GM21390 (cell line): Measurements from ENCODE around the gene MYH7B.

ENCODE experiments used
- ATAC-seq: cut with Tn5 transposase; IDR thresholded peaks from one replicate; pipeline ENCODE4 v1.9.1; 2021; ENCODE audit not compliant: unreplicated experiment

Gene MYH7B

DNA sequence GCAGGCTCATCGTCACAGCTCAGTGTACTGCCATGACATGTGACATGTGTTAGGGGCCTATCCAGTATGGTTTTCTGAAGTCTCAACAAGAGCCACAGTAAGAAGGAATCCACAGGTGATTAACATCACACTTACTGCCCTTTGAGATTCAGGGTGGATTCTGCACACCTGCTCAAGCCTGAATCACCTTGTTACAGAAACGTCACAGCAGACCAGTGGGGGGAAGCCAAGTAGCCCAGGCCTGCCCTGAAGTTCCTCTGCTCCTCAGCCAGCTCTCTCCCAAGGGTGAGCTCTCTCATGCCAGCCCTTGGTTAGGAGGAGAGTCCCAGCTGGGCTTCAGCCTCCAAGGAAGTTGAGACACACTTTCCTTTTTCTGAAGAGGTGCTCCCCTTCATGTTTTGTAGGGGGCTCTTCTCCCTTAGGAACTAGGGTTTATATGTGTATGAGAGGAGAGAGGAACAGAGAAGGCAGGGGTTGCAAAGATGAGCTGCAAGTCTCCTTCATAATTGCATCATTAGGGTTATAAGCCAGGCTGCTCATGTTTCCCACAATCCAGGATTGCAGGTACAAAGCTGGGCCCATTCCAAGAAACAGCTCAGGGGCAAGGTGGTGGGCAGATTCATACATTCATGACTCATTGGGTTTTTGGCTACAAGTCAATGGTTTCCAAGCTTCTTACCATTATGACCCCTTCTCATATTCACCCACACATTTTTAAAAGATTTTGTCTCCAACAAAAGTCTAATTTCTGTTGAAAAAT lies 11.7 kb upstream of the MYH7B start:
- ATAC-seq, result no peak

DNA sequence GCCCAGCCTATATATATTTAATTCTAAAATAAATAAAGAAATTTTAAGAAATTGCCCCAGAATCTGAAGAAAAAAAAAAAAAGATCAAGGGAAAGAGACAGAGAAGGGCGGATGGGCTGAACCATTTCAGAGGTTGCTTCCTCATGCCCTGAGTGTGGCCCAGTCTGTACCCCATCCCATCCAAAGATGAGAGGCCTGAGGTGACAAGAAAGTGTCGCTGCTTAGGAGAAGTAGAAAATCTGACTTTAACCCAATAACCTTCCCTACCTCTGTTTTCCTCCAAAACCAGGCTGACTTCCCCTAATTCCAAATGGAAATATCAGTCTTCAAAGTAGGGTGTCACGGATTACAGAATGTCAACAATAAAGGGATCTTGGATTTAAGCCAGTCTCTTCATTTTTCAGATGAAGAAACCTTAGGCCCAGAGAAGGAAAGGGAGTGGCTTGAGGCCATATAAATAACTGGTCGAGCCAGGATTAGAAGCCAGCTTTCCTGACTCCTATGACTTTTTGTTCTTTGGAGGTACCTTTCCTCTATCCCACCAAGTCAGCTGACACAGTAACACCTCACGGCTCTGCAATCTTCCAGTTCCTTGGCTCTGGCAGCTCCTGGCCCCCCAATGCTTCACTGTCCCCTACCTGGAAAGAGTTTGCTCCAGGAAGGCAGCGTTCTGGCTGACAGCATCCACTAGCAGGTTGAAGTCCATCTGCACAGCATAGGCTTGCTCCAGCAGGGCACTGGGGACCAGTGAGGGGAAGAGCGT lies 10.2 kb upstream of the MYH7B start:
- no peak for ATAC-seq

DNA sequence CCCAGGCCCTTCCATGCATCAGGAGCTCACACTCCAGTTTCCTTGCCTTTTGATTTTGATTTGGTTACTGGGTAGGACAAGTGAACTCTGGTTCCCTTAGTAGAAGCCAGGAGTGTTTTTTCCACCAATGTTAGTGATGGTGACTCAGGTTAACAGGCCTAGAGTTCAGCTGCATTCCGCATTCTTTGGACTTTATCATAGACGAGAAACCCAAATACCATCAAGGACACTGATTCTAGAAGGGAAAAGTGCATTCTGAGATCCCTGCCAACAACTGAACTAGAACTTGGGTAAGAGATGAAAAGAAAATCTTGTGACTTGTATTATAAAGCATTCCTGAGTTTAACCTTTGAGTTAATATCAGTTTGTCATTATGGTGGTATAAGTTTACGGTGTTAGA lies 9.0 kb upstream of the MYH7B start:
- no peak for ATAC-seq

GRCh38 chr20:34947336-34947735 lies 8.3 kb upstream of the MYH7B start:
- ATAC-seq, result no peak

- ATAC-seq, result no peak
Observed at GRCh38 chr20:34948030-34948429, 7.6 kb upstream of the MYH7B start.

- ATAC-seq, result no peak
Observed at GRCh38 chr20:34949120-34949519, 6.5 kb upstream of the MYH7B start.

DNA sequence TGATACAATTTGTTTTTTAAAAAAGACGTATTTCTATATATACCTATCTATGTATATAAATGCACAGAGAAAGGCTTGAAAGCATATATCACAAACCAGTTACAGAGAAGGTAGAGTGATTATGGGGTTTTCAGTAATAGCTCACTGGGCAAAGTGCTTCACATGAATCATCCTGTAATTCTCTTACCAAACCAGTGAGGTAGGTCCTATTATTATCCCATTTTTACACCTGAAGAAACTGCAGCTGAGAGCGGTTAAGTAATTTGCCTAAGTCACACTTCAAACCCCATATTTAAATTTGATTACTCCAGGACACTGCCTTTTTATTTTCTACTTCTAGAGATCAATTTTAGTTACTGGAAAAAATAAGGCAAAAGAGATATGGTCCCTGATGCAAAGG lies 4.4 kb upstream of the MYH7B start:
- no peak for ATAC-seq

- ATAC-seq, result no peak
Observed at GRCh38 chr20:34951652-34952051, 4.0 kb upstream of the MYH7B start.

DNA sequence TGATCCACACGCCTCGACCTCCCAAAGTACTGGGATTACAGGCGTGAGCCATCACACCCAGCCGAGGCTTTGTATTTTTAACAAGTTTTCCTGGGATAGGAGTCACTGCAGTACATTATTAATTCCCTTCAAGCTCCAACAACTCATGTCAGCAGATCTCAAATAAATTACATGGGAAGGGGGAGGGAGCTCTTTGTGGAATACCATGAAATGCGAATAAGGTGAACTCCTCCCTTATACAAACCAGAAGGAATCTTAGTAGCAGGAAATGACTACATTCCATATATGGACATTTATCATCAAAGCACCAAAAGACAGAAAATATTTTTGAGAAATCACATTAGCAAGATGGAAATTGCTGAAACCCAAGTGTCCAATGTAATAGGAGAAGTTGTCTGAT lies 3.0 kb upstream of the MYH7B start:
- no peak for ATAC-seq

DNA sequence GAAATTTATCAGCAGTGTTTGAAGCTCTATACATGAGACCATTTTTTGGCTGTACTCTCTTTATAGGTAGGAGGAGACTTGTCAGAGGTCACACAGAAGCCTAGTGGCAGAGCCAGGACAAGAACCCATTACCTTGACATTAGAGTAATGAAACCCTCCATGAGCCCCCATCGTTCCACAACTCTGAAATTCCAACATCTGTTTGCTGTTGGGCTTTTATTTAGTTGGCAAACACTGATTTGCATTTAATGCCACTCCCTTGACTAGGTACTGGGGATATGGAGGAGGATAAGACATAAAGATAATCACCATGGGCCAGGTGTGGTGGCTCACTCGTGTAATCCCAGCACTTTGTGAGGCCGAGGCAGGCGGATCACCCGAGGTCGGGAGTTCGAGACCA lies 1.7 kb upstream of the MYH7B start:
- no peak for ATAC-seq

DNA sequence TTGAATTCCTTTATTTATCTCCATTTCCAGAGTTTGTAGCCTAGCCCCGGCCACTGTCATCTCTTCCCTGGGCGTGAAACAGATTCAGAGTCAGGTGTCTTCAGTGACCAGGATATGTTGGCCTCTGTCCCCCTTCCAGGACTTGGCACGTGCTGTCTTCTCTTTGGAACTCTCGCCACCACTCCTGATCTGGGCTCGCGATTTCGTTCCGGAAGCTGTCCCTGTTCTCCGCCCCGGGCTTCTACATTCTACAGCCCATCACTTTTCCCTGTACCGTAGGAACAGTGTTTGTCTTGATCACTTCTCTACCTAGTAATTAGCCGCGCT lies 801 bp upstream of the MYH7B start:
- ATAC-seq, result no peak

DNA sequence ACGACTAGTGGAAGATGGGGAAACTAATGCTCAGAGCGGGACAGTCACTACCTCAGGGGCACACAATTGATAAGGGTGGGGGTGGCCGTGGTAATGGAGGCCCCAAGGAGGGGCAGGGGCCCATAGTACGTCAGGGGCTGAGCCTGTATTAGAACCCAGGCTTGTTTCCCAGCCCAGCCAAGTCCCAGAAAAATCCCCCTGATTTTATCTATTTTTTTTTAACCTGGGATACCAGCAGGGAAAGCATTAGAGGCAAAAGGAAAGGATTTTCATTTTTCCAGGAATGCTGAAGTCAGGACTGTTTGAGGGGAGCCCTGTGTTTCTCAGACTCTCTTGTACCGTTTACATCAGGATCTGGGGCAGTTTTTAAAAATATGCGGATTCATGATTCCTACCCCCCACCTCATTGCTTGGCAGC lies 382 bp downstream of the MYH7B start:
- no peak for ATAC-seq

GRCh38 chr20:34956751-34957472 lies 1.2 kb downstream of the MYH7B start:
- no peak for ATAC-seq

- no peak for ATAC-seq
Observed at GRCh38 chr20:34964486-34964885, 8.8 kb downstream of the MYH7B start.

DNA sequence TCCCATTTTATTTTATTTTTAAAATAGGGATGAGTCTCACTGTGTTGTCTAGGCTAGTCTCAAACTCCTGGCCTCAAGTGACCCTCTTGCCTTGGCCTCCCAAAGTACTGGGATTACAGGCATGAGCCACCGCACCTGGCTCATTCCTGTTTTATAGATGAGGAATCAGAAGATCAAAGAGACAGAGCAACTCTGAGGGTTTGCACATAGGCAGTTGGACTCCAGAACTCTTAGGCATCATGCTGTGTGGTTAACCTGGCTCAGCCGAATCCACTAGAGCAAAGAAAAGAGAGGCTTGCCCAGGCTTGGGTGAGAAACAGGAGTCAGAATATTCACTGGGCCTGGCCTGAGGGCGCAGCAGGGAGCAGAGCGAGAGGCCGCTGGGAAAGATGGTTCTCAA lies 9.4 kb downstream of the MYH7B start:
- no peak for ATAC-seq

DNA sequence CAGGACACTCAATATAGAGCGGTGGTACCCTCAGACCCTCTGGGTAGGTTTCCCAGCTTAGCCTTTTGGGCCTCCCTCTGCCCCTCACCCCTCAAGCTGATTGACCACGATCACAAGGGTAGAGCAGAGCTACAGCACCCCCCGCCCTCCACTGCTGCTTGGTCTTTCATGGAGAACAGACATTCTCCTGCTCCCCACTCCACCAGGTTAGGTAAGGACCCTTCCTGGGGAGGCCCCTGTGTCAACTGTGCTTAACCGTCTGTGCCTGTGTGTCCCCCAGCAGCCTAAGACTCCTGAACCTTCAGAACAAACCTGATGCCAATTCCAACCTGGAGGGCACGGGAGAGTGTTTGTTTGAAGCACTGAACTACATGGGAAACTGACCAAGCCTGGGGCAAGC lies 11.8 kb downstream of the MYH7B start:
- ATAC-seq, result no peak

DNA sequence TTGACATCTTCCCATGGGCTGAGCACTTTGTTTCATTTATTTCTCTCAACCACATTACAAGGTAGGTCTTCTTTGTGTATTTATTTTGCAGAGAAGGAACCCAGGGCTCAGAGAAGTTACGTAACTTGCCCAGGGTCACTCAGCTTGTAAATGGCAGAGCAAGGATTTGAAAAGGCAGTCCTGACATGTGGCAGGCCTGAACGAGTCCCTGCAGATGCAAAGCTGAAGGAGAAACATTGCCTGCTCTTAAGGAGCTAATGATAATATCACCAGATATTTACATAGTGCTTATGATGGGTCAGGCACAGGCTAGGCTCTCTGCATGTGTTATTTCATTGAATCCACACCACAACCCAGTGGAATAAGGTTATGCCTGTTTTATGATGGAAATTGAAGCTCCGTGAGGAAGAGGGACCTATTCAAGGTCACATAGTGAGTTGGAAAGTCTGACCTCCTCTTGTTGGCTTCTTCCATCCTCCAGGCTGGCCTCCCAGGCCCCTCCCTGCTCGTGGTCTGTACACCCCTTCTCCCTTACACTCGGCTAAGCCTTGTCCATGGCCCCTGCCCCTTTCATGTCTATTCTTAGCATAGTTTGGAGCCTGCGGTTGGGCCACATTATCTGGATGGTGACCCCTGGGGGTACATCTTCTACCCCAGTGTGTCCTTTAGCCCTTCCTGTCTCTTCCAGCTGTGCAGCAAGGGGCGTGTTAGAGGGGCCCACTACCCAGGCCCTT lies 12.5 kb downstream of the MYH7B start:
- ATAC-seq, result no peak

DNA sequence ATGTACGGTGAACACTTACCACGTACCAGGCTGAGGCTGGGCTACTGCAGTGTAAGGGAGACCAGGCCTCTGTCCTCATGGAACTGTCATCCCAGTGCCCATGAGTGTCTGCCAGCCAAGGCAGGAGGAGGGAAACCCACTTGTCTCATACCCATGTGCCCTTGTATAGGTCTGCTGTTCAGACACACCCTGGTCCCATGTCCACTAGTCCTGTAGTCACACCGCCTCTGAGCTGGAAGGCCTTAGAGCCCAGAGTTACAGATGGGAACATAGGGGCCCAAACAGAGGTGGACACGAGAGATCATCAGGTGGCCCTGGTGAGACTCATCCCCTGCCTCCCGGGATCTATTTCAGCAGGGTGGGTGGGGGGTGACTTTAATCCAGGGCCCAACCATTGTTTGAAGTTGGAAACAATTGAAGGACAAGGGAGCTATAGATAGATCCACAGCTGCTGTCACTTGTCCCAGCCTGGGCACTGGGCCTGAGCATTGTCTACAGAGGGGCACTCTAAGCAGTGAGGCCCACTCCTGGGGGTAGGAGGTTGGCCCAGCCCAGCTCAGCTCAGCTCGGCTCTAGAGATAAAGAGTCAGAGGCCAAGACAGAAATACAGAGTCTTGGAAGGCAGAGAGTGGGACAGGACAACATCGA lies 14.6 kb downstream of the MYH7B start:
- ATAC-seq, result no peak

GRCh38 chr20:34970846-34971560 lies 15.3 kb downstream of the MYH7B start:
- ATAC-seq, result no peak

DNA sequence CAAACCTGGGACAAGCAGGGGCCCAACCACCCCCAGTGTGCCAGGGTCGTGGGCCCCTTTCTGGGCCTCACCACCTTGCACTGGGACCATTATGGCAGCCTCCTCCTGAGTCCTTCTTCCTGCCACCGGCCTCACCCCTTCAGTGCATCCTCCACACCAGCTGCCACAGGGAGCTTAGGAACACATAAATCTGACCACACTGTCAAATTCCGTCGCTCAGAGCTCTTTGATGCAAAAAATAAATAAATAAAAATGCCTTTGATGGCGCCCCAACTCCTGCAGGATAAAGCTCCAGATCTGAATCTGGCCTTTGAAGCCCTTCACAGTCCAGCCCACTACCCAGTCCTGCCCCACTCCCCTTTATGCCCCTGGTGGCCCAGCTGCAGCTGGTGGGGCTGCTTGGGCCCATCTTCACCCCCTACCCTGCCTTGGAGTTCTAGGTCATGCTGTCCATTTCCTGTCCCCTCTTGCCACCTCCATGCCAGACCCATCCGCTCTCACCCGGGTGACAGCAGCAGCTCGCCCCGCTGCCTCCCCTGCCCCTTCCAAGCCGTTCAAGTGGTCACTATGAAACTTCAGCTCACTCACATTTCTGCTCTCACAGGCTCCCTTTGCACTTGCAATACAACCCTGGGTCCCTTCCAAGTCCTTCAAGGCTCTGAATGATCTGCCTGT lies 16.0 kb downstream of the MYH7B start:
- no peak for ATAC-seq
